ENCODE data around the gene TANGO2. TPM values are rescaled to one million over a fixed set of nuclear protein-coding genes. Genes with fewer than 3 reads are reported as not detected.

TANGO2 gene
- total RNA-seq, 1 experiment from 2014 or later: 15.7 TPM

- no peak for DNase-seq
- Histone ChIP-seq H3K36me3 (replicated peaks; ENCODE audit: control insufficient read depth, insufficient read depth, low read length) (no peaks in the 10 kb centered on the region), H3K27me3 (ENCODE audit: control insufficient read depth, insufficient read depth, low read length) (peaks cover 31% of the 10 kb centered on the region), H3K4me3 (ENCODE audit: insufficient read depth, low read depth, low read length) (peak overlapping the region; percentile 76)
Observed at GRCh38 chr22:20021196-20022181, 579 bp downstream of the TANGO2 start.

DNA sequence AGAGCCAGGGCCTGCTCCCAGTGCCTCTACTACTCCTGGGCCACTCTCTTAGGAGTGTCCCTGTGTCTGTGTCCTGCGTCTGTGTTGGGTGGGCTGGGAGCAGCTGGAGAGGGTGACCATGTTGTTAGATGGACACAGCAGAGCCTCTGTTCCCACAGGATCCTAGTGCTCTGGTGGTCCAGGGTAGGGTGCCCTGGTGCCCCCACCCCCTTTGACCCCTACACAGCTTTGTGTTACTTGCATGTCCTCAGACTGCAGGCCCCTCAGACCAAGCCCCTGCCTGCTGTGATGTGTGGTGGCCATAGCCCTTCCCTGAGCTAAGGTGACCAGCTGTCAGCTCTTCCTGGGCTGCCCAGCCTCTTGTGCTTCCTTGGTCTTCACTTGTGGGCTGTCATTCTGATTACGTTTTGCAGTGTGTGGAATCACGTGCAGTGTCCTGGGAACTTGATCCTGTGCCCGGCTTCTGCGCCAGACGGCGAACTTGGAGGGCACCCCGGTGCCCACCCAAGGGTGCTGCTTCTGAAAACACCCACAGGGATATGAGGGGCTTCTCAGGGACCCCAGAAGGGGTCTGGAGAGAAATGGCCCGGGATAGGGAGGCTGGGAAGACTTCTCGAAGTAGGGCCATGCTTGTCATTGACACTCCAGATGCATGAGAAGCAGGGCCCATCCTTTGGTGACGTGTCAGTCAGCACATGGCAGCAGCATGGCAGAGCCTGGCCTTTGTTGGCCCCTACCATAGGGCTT lies 1.5 kb downstream of the TANGO2 start:
- H3K4me3 ChIP-seq (ENCODE audit: insufficient read depth, low read depth, low read length): no peak overlapping the region
- H3K27me3 ChIP-seq (ENCODE audit: control insufficient read depth, insufficient read depth, low read length): peaks cover 25% of the 10 kb centered on the region
- no peaks in the 10 kb centered on the region for H3K36me3 ChIP-seq (replicated peaks; ENCODE audit: control insufficient read depth, insufficient read depth, low read length)
- no peak for DNase-seq

DNA sequence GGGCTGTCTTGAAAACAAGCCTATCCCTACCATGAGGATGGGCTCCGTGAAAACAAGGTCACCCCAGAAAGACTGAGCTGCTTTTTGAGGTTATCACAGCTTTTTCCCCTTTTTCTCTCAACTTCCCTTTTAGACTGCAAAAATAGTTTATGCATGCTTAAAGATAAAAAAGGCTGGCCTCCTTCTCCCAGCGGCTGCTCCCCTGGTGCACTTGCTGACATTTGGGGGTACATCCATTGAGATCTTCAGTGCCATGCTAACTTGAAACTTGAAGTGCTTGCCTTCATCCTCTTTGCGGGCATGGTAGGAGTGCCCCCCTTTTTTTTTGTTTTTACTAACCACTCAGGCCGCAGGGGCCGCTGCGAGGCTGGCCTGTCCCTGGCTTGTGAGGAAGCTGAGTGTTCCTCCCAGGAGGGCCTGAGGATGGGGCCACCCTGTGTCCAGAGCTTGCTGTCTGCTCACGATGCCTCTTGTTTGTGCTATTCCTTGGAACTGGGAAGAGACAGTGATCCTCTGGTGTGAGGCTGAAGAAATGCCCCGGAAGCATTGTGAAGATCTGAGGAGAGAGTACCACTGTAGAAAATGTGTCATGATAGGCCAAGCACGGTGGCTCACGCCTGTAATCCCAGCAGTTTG lies 2.2 kb downstream of the TANGO2 start:
- no peak for DNase-seq
- peaks cover 18% of the 10 kb centered on the region for H3K27me3 ChIP-seq (ENCODE audit: control insufficient read depth, insufficient read depth, low read length)
- H3K4me3 ChIP-seq (ENCODE audit: insufficient read depth, low read depth, low read length): no peak overlapping the region
- no peaks in the 10 kb centered on the region for H3K36me3 ChIP-seq (replicated peaks; ENCODE audit: control insufficient read depth, insufficient read depth, low read length)

DNA sequence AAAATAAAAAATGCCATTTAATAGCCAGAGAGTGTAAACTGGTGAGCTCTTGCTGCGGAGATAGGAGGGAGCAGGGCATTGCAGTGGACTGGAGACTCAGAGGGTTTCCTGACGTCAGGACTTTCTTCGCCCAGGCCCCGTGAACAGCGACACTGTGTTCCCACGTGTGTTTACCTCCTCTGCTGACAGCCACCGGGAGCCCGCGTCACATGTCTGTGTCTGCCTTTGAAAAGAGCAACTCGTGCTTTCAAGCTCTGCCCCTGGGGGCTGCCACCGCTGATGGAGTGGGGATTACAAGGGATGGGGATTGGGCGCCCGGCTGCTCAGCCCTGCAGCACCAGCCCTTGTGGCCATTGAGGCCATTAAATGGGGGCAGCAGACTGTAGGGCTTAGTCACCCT lies 3.3 kb downstream of the TANGO2 start:
- H3K4me3 ChIP-seq (ENCODE audit: insufficient read depth, low read depth, low read length): no peak overlapping the region
- H3K27me3 ChIP-seq (ENCODE audit: control insufficient read depth, insufficient read depth, low read length): peaks cover 9% of the 10 kb centered on the region
- no peaks in the 10 kb centered on the region for H3K36me3 ChIP-seq (replicated peaks; ENCODE audit: control insufficient read depth, insufficient read depth, low read length)
- no peak for DNase-seq

GRCh38 chr22:20024650-20025397 lies 3.9 kb downstream of the TANGO2 start:
- H3K27me3 ChIP-seq (ENCODE audit: control insufficient read depth, insufficient read depth, low read length): peaks cover 3% of the 10 kb centered on the region; the same call in 1 of the 2 replicates
- no peak for DNase-seq
- H3K4me3 ChIP-seq (ENCODE audit: insufficient read depth, low read depth, low read length): no peak overlapping the region
- no peaks in the 10 kb centered on the region for H3K36me3 ChIP-seq (replicated peaks; ENCODE audit: control insufficient read depth, insufficient read depth, low read length)

GRCh38 chr22:20025401-20026203 lies 4.7 kb downstream of the TANGO2 start:
- Histone ChIP-seq H3K27me3 (ENCODE audit: control insufficient read depth, insufficient read depth, low read length) (no peaks in the 10 kb centered on the region), H3K4me3 (ENCODE audit: insufficient read depth, low read depth, low read length) (no peak overlapping the region), H3K36me3 (replicated peaks; ENCODE audit: control insufficient read depth, insufficient read depth, low read length) (no peaks in the 10 kb centered on the region)
- no peak for DNase-seq

DNA sequence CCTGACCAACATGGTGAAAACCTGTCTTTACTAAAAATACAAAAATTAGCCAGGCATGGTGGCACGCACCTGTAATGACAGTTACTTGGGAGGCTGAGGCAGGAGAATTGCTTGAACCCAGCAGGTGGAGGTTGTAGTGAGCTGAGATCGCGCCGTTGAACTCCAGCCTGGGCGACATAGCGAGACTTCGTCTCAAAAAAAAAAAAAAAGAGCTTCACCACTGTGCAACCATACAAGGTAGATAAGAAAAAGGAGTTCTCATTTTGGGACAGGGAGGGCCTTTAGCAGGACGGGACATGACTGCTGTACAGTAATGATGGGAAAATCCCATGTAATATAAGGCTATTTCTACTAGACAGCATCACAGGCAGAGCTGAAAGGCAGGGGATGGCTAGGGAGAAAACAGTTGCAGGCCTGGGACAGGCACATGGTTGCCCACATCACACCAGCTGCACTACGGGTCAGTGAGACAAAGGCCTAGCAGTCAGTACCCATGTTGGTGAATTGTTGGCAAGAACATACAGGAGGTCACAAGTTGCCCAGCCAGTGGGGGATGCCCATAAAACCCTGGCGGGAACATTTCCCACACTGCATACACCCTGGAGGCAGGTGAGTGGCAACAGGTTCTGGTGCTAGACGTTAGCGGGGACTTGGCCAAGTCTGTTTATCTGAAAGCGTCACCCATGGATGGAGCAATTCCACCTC lies 5.4 kb downstream of the TANGO2 start:
- H3K36me3 ChIP-seq (replicated peaks; ENCODE audit: control insufficient read depth, insufficient read depth, low read length): no peaks in the 10 kb centered on the region
- H3K4me3 ChIP-seq (ENCODE audit: insufficient read depth, low read depth, low read length): no peak overlapping the region
- H3K27me3 ChIP-seq (ENCODE audit: control insufficient read depth, insufficient read depth, low read length): no peaks in the 10 kb centered on the region
- DNase-seq: no peak

GRCh38 chr22:20026996-20027601 lies 6.2 kb downstream of the TANGO2 start:
- Histone ChIP-seq H3K27me3 (ENCODE audit: control insufficient read depth, insufficient read depth, low read length) (no peaks in the 10 kb centered on the region), H3K36me3 (replicated peaks; ENCODE audit: control insufficient read depth, insufficient read depth, low read length) (no peaks in the 10 kb centered on the region), H3K4me3 (ENCODE audit: insufficient read depth, low read depth, low read length) (no peak overlapping the region)
- DNase-seq: no peak

GRCh38 chr22:20027966-20028854 lies 7.3 kb downstream of the TANGO2 start:
- DNase-seq: no peak
- Histone ChIP-seq H3K27me3 (ENCODE audit: control insufficient read depth, insufficient read depth, low read length) (no peaks in the 10 kb centered on the region), H3K4me3 (ENCODE audit: insufficient read depth, low read depth, low read length) (no peak overlapping the region), H3K36me3 (replicated peaks; ENCODE audit: control insufficient read depth, insufficient read depth, low read length) (no peaks in the 10 kb centered on the region)

DNA sequence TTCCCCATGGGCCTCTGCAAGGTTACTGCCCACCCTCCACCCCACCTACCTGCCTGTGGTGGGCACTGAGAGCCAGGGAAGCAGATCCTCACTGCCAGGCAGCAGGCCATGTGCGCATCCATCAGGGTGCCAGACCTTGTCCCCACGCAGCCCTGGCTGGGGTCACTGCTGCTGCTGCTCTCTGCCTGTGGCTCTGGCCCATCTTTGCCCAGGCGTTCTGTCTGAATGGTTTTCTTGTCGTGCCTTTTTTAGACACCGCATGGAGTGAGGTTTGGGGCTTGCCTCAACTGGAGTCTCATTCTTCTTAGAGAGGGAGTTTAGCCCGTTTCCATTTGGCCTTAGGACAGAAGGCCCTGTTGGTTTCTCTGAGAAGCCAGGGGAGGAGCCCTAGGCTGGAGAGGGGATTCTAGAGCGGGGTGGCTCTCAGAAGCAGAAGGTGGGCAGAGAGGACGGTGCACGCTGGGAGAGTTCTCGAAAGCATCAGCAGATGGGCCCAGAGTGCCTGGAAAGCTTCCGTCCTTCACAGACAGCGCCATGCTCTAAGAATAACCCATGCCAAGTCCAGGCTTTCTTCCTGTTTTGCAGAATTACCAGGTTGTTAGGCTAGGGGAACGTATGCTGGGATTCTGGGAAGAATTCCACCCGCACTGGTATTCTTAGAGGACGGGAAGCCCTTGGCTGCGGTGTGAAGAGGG lies 8.1 kb downstream of the TANGO2 start:
- H3K36me3 ChIP-seq (replicated peaks; ENCODE audit: control insufficient read depth, insufficient read depth, low read length): no peaks in the 10 kb centered on the region; the same call in 1 of the 2 replicates
- no peaks in the 10 kb centered on the region for H3K27me3 ChIP-seq (ENCODE audit: control insufficient read depth, insufficient read depth, low read length)
- H3K4me3 ChIP-seq (ENCODE audit: insufficient read depth, low read depth, low read length): no peak overlapping the region
- no peak for DNase-seq

DNA sequence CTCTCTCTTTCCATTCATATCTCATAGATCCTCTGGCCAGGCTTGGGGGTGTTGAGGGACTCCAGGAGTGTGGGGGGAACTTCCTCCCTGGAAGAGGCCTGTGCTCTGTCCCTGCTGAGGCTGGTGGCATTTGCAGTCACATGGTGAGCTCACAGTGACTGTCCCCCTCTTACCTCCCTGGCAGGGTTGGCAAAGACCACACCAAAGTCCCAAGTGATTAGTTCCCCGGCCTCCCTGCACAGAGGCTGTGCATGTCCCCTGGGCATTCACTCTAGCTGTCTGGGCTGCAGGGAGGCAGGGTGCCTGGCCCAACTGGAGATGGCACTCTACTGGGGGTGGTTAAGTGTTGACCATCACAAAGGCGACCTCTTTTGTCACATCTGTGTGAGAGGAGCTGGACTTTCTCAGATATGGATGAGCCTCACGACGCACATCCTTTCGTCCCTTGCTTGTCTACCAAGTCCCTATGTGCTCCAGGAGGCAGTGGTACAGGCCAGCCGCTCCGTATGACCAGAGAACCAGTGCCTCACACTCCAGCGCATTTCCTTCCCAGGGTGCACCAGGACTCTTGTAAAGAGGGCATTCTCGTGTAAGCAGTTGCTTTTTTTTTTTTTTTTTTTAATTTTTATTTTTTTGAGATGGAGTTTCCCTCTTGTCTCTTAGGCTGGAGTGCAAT lies 8.8 kb downstream of the TANGO2 start:
- Histone ChIP-seq H3K27me3 (ENCODE audit: control insufficient read depth, insufficient read depth, low read length) (no peaks in the 10 kb centered on the region), H3K4me3 (ENCODE audit: insufficient read depth, low read depth, low read length) (no peak overlapping the region), H3K36me3 (replicated peaks; ENCODE audit: control insufficient read depth, insufficient read depth, low read length) (no peaks in the 10 kb centered on the region; the same call in 1 of the 2 replicates)
- no peak for DNase-seq

Measured in H7 (cell line).